Liver (tissue), 3 donors: ENCODE results near the gene SAMD8.

ENCODE experiments used
- JUND ChIP-seq, 2 donors: IDR thresholded peaks; 2 replicates each; pipeline ENCODE4 v1.6.1; 2016; ENCODE audit warnings: antibody characterized with exemption in 2 of 2
- TAF1 ChIP-seq: conservative IDR thresholded peaks from 2 replicates; pipeline ENCODE4 v1.6.1; 2016; ENCODE audit warnings: antibody characterized with exemption, mild to moderate bottlenecking
- TF ChIP-seq, protein P1 (sequence below): fragments of 150-350 bp; IDR thresholded peaks from 2 replicates; pipeline ENCODE4 v1.5.1; 2017; ENCODE audit warnings: improper control_type of control experiment, low read depth, low read length; ENCODE audit not compliant: missing input control
- TF ChIP-seq, protein P2 (sequence below): IDR thresholded peaks from 2 replicates; pipeline ENCODE4 v1.6.1; 2016; ENCODE audit warnings: antibody characterized with exemption
- donor health status: healthy.
- donor health status: healthy.

DNA sequence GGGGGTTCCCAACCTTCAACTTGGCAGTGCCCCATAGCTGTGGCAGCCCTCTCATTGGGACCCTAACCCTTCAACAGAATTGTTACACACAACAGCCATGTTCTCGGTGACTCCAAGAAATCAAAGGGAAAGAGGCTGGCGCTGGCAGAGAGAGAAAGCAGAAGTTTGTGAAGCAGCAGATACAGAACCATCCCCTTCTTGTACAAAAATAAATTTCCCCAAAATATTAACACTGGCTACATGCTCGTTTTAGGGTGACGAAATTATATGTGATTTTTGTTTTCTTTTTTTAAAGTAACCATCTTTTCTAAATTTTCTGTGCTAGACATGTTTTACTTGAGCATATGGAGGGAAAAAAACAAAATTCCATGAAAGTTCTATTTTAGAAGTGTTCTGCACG, 45.2 kb upstream of the SAMD8 start:
- TF ChIP-seq, protein P1, sequence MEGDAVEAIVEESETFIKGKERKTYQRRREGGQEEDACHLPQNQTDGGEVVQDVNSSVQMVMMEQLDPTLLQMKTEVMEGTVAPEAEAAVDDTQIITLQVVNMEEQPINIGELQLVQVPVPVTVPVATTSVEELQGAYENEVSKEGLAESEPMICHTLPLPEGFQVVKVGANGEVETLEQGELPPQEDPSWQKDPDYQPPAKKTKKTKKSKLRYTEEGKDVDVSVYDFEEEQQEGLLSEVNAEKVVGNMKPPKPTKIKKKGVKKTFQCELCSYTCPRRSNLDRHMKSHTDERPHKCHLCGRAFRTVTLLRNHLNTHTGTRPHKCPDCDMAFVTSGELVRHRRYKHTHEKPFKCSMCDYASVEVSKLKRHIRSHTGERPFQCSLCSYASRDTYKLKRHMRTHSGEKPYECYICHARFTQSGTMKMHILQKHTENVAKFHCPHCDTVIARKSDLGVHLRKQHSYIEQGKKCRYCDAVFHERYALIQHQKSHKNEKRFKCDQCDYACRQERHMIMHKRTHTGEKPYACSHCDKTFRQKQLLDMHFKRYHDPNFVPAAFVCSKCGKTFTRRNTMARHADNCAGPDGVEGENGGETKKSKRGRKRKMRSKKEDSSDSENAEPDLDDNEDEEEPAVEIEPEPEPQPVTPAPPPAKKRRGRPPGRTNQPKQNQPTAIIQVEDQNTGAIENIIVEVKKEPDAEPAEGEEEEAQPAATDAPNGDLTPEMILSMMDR = no peak
- no peak for TF ChIP-seq TAF1
- TF ChIP-seq JUND (IDR thresholded peaks at IDR 0.05) = no peak
- TF ChIP-seq, protein P2, sequence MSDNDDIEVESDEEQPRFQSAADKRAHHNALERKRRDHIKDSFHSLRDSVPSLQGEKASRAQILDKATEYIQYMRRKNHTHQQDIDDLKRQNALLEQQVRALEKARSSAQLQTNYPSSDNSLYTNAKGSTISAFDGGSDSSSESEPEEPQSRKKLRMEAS = no peak
